Activated CD4-positive, alpha-beta T cell treated with anti-CD3 and anti-CD28 coated beads, Interleukin-2, amount 10 ng/mL, durations not matched to agents 24 days and 14 days (primary cell): ENCODE measurements around the gene TIAM1. TPM values are rescaled to one million over a fixed set of nuclear protein-coding genes. Genes with fewer than 3 reads are reported as not detected.

Source experiments
- DNase-seq: peaks from one replicate; pipeline ENCODE4 v3.0.0; 2022
- H3K27ac Mint-ChIP-seq: one replicate; pipeline ENCODE4 v1.8.0; 2022; ENCODE audit warnings: mild to moderate bottlenecking, mixed read lengths
- H3K27me3 Mint-ChIP-seq: one replicate; pipeline ENCODE4 v1.8.0; 2022; ENCODE audit warnings: mixed read lengths
- H3K36me3 Mint-ChIP-seq: one replicate; pipeline ENCODE4 v1.8.0; 2022; ENCODE audit warnings: low read depth, mild to moderate bottlenecking, mixed read lengths
- H3K4me1 Mint-ChIP-seq: one replicate; pipeline ENCODE4 v1.8.0; 2021; ENCODE audit warnings: mixed read lengths
- H3K4me3 Mint-ChIP-seq: one replicate; pipeline ENCODE4 v1.8.0; 2022; ENCODE audit warnings: mild to moderate bottlenecking, moderate library complexity, mixed read lengths
- H3K9me3 Mint-ChIP-seq: one replicate; pipeline ENCODE4 v1.8.0; 2021; ENCODE audit warnings: mixed read lengths
- intact Hi-C: fragments of 100-400 bp; cut with micrococcal nuclease; formaldehyde crosslinking; loops from one replicate; pipeline ENCODE4 v1.15.1; 2023
- total RNA-seq: library from RNA; stranded (reverse); gene quantifications from 2 replicates; pipeline ENCODE4 v1.2.3, GENCODE V29; 2022

The TIAM1 gene
- total RNA-seq, 1 donor from 2014 or later, result 104 TPM

- Mint-ChIP-seq H3K36me3 (peaks cover 63% of the 10 kb centered on the region), H3K27me3 (no peaks in the 10 kb centered on the region), H3K4me1 (peaks cover 49% of the 10 kb centered on the region), H3K4me3 (peak overlapping the region; percentile 67), H3K9me3 (peaks cover 6% of the 10 kb centered on the region), H3K27ac (peak overlapping the region; percentile 75)
- intact Hi-C loops, result loop anchor here (2.0 kb wide), 1 partner anchor 13 kb away; no protein-coding TSS in a partner anchor
- no peak for DNase-seq
Measured at GRCh38 chr21:31159808-31160207, 184.3 kb downstream of the TIAM1 start.

GRCh38 chr21:31158789-31159581 is 185.1 kb downstream of the TIAM1 start:
- intact Hi-C loops, result loop anchor here (2.0 kb wide), 1 partner anchor 14 kb away; no protein-coding TSS in a partner anchor
- Mint-ChIP-seq H3K4me3 (peak overlapping the region; percentile 67), H3K9me3 (peaks cover 6% of the 10 kb centered on the region), H3K4me1 (peaks cover 49% of the 10 kb centered on the region), H3K36me3 (peaks cover 66% of the 10 kb centered on the region), H3K27ac (peak overlapping the region; percentile 43), H3K27me3 (no peaks in the 10 kb centered on the region)
- DNase-seq, result peak; percentile 69

GRCh38 chr21:31157756-31158155 is 186.3 kb downstream of the TIAM1 start:
- DNase-seq, result no peak
- Mint-ChIP-seq H3K27me3 (no peaks in the 10 kb centered on the region), H3K4me1 (peaks cover 44% of the 10 kb centered on the region), H3K9me3 (peaks cover 6% of the 10 kb centered on the region), H3K27ac (no peak overlapping the region), H3K4me3 (no peak overlapping the region), H3K36me3 (peaks cover 70% of the 10 kb centered on the region)
- intact Hi-C loops, result loop anchor here (2.0 kb wide), 1 partner anchor 15 kb away; no protein-coding TSS in a partner anchor

GRCh38 chr21:31156662-31157061 is 187.4 kb downstream of the TIAM1 start:
- no peak overlapping the region for H3K4me3 Mint-ChIP-seq
- H3K27me3 Mint-ChIP-seq, result no peaks in the 10 kb centered on the region
- H3K9me3 Mint-ChIP-seq, result peaks cover 6% of the 10 kb centered on the region
- H3K27ac Mint-ChIP-seq, result no peak overlapping the region
- peaks cover 37% of the 10 kb centered on the region for H3K4me1 Mint-ChIP-seq
- intact Hi-C loops, result no loop called here
- H3K36me3 Mint-ChIP-seq, result peaks cover 71% of the 10 kb centered on the region
- no peak for DNase-seq

- H3K27me3 Mint-ChIP-seq, result no peaks in the 10 kb centered on the region
- H3K27ac Mint-ChIP-seq, result no peak overlapping the region
- intact Hi-C loops, result no loop called here
- H3K36me3 Mint-ChIP-seq, result peaks cover 73% of the 10 kb centered on the region
- no peak for DNase-seq
- H3K9me3 Mint-ChIP-seq, result peaks cover 6% of the 10 kb centered on the region
- H3K4me3 Mint-ChIP-seq, result no peak overlapping the region
- peaks cover 37% of the 10 kb centered on the region for H3K4me1 Mint-ChIP-seq
Measured at GRCh38 chr21:31156169-31156568, 187.9 kb downstream of the TIAM1 start.

- Mint-ChIP-seq H3K4me3 (no peak overlapping the region), H3K36me3 (peaks cover 81% of the 10 kb centered on the region), H3K4me1 (peaks cover 42% of the 10 kb centered on the region), H3K27me3 (no peaks in the 10 kb centered on the region), H3K27ac (no peak overlapping the region), H3K9me3 (no peaks in the 10 kb centered on the region)
- intact Hi-C loops, result no loop called here
- DNase-seq, result no peak
Measured at GRCh38 chr21:31151156-31152045, 192.7 kb downstream of the TIAM1 start.

GRCh38 chr21:31145274-31145673 is 198.8 kb downstream of the TIAM1 start:
- H3K27ac Mint-ChIP-seq, result no peak overlapping the region
- H3K36me3 Mint-ChIP-seq, result peaks cover 69% of the 10 kb centered on the region
- intact Hi-C loops, result no loop called here
- no peak overlapping the region for H3K4me3 Mint-ChIP-seq
- H3K4me1 Mint-ChIP-seq, result peaks cover 33% of the 10 kb centered on the region
- H3K27me3 Mint-ChIP-seq, result no peaks in the 10 kb centered on the region
- no peaks in the 10 kb centered on the region for H3K9me3 Mint-ChIP-seq
- DNase-seq, result no peak

GRCh38 chr21:31143036-31143435 is 201.0 kb downstream of the TIAM1 start:
- H3K9me3 Mint-ChIP-seq, result no peaks in the 10 kb centered on the region
- no peaks in the 10 kb centered on the region for H3K27me3 Mint-ChIP-seq
- H3K4me1 Mint-ChIP-seq, result peaks cover 33% of the 10 kb centered on the region
- H3K36me3 Mint-ChIP-seq, result peaks cover 67% of the 10 kb centered on the region
- intact Hi-C loops, result no loop called here
- DNase-seq, result no peak
- no peak overlapping the region for H3K4me3 Mint-ChIP-seq
- no peak overlapping the region for H3K27ac Mint-ChIP-seq

GRCh38 chr21:31142600-31142999 is 201.5 kb downstream of the TIAM1 start:
- peaks cover 69% of the 10 kb centered on the region for H3K36me3 Mint-ChIP-seq
- H3K4me1 Mint-ChIP-seq, result peaks cover 32% of the 10 kb centered on the region
- no peaks in the 10 kb centered on the region for H3K9me3 Mint-ChIP-seq
- intact Hi-C loops, result no loop called here
- H3K27ac Mint-ChIP-seq, result no peak overlapping the region
- DNase-seq, result peak; percentile 74
- no peak overlapping the region for H3K4me3 Mint-ChIP-seq
- H3K27me3 Mint-ChIP-seq, result no peaks in the 10 kb centered on the region

- Mint-ChIP-seq H3K4me1 (peaks cover 25% of the 10 kb centered on the region), H3K27me3 (no peaks in the 10 kb centered on the region), H3K4me3 (no peak overlapping the region), H3K36me3 (peaks cover 71% of the 10 kb centered on the region), H3K9me3 (no peaks in the 10 kb centered on the region), H3K27ac (peak overlapping the region; percentile 15)
- intact Hi-C loops, result no loop called here
- DNase-seq, result no peak
Measured at GRCh38 chr21:31141389-31142000, 202.6 kb downstream of the TIAM1 start.

- Mint-ChIP-seq H3K4me1 (peaks cover 27% of the 10 kb centered on the region), H3K36me3 (peaks cover 72% of the 10 kb centered on the region), H3K27ac (peak overlapping the region; percentile 0), H3K9me3 (no peaks in the 10 kb centered on the region), H3K27me3 (no peaks in the 10 kb centered on the region), H3K4me3 (no peak overlapping the region)
- DNase-seq, result no peak
- intact Hi-C loops, result no loop called here
Measured at GRCh38 chr21:31140676-31141075, 203.4 kb downstream of the TIAM1 start.

- no peak for DNase-seq
- peaks cover 30% of the 10 kb centered on the region for H3K4me1 Mint-ChIP-seq
- no peaks in the 10 kb centered on the region for H3K27me3 Mint-ChIP-seq
- no peak overlapping the region for H3K4me3 Mint-ChIP-seq
- intact Hi-C loops, result no loop called here
- no peak overlapping the region for H3K27ac Mint-ChIP-seq
- peaks cover 73% of the 10 kb centered on the region for H3K36me3 Mint-ChIP-seq
- peaks cover 3% of the 10 kb centered on the region for H3K9me3 Mint-ChIP-seq
Measured at GRCh38 chr21:31140025-31140424, 204.0 kb downstream of the TIAM1 start.

- Mint-ChIP-seq H3K4me3 (no peak overlapping the region), H3K27me3 (no peaks in the 10 kb centered on the region), H3K27ac (no peak overlapping the region), H3K9me3 (peaks cover 6% of the 10 kb centered on the region), H3K4me1 (peaks cover 50% of the 10 kb centered on the region), H3K36me3 (peaks cover 85% of the 10 kb centered on the region)
- no peak for DNase-seq
- intact Hi-C loops, result no loop called here
Measured at GRCh38 chr21:31137960-31138359, 206.1 kb downstream of the TIAM1 start.
